GM19452 (cell line): Measurements from ENCODE around the gene FOSL2.
A peak's percentile ranks its signal among the peaks of the same experiment; 100 is the strongest.

Experiments
- ATAC-seq: cut with Tn5 transposase; IDR thresholded peaks from one replicate; pipeline ENCODE4 v1.9.1; 2021; ENCODE audit not compliant: unreplicated experiment

Gene FOSL2

DNA sequence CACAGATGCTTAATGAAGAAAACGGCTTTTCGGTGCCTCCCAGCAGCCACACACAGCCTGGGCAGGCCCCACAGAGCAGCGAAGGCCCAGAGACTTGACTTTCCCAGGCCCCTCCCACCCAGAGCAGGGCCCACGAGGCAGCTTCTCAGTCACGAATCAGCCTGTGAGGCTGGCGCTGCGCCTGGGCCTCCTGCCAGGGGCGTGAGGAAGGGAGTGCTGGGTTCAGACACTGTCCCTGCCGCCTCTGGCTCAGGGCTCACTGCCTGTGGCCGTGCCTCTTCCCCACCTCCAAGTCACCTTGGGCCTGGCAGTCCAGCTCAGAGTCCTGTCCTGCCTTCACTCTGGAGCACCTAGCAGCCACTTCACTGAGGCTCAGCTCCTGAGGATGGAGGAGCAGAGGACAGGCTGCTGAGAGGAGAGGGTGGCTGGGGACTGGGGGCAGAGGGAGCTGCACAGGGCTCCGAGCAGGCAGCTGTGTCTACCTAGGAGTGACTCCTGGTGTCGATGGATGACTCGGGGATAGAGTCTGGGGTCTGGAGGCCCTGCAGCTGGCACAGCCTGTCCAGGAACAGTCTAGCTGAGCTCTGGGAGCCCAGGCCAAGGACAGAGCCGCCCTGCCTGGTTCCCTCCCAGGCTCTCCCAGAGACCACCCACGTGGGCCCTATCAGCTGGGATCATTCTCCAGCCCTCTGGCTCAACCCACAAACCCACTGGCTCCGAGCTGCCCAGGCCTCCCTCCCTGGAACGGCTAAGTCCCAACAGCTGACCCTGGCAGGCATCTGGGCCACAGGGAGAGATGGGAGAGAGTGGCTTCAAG, 36.4 kb upstream of the FOSL2 start:
- no peak for ATAC-seq

DNA sequence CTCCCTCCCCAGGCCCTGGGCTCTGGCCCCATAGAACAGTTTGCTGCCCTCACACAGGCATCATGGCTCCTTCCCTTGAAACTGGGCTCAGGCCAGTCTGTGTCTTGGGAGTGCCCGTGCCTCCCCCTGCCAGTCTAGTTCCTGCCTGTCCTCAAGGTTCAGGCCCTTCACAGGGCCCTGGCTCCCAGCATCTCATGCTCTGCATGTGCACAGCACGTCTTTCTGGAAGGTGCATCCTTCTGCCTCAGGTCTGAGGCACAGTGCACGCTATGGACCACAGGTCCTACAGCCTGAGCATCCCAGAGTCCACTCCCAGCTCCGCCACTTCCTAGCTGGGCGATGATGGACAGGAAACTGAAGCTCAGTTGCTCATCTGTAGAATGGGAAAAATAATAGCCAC, 35.6 kb upstream of the FOSL2 start:
- no peak for ATAC-seq

DNA sequence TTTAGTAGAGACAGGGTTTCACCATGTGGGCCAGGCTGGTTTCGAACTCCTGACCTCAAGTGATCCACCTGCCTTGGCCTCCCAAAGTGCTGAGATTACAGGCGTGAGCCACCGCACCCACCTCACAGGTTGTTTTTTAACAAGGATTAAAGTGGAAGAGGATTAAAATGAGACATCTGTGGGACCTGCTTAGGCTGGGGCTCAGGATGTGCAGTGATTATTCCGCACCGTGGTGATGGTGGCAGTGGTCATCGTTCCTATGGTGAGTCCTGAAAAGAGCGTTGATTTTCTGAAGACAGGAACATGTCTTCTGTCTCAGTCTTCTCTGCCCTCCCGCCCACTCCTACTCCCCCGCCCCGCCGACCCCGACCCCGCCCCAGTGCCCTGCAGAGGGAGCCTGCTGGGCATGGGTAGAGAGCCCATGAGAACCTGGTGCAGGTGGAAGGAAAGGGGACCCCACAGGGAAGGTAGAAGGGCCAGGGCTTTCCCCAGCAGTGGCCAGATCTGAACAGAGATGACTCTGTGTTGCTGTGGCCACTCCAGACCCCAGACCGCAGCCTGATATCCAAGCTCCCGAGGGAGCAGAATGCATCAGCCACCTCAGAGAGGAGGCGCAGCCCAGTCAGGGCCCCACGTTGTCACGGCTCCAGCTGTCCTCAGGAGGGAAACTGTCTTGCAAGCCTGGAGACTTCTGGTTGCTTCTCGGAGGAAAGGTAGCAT, 34.5 kb upstream of the FOSL2 start:
- no peak for ATAC-seq

DNA sequence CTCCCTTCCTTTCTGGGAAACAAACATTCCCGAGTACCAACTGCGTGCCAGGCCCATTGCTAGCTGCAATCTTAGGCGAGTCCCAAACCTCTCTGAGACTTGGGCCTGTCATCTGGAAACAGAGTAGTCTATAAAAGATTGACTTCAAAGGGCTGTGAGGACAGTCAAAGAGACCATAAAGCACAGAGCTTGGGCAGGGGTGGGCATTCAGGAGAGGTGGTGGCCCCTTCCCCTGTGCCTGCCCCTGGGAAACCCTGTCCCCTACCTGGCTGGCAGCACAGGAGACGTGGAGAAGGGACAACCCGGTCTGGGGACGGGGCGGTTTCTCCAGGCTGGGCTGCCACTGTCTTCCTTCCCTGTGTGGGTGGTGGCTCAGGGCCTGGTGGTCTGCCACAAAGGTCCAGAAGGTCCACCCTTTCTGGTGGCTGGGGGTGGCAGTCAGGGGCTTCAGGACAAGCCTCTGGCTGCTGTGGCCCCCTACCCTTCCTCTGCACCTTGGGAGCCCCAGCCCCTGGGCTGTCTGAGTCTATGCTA, 33.9 kb upstream of the FOSL2 start:
- ATAC-seq, result no peak

DNA sequence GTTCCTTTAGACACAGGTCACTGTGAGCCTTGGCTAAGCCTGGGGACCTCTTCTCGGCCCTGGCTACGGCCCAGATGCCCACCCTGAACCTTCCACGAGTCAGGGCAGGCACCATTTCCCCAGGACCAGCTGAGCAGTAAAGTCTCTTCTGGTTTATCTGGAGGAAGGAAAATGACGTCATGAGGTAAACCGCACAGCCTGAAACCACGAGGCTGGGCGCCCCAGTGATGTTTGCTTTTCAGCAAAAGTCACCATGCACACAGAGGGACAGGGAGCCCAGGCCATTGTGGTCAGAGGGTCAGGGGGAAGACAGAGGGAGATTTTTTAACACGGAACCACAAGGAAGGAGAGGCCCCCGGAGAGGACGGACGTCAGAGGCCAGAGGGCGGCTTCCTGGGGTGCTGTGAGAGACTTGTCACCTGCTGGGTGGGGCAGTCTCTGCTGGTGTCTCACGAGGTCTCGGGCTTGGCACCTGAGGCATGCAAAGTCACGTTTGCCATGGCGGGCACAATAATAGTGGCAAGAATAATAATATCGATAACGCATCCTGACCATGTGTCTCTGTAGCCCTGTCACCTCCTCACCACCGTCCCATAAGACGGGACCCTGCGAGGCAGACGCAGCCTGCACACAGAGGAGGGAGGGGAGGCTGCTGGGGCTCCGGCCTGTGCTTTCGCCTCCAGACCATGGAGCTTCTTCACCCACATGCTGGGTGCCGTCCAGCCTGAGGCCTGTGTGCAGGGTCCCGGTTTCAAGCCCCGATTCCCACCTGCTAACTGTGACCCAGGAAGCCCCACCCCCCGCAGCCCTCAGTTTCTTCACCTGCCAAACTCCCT, 33.2 kb upstream of the FOSL2 start:
- ATAC-seq, result peak; percentile 76

DNA sequence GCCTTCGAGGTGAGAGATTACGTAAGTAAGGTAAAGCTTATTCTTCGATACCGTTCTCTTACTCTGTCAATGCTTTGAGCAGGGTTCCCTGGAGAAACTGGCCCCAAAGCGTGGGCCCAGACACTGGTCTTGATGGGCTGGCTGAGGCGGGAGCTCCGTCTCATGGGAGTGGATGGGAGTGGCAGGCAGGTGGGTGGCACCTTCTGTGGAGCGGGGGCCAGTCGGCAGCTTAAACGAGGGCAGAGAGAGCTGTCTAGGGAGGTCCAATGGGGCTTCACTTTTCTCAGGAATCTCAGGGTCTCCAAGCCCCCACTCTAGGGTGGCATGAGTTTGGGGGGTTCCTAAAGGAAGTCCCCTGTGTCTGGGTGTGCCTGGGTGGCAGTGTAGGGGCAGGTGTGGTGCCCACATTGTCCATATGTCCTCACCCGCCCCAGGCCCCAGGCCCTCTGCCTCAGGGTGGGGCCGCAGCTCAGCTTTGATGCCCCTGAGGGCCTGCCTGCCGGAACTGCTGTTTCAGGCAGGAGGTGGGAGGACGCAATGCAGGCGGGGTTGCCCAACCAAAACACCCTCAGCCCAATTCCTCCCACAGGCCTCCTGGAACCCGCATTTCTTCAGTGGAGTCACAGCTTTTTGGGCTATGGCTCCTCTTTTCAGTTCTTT, 32.5 kb upstream of the FOSL2 start:
- ATAC-seq, result no peak

DNA sequence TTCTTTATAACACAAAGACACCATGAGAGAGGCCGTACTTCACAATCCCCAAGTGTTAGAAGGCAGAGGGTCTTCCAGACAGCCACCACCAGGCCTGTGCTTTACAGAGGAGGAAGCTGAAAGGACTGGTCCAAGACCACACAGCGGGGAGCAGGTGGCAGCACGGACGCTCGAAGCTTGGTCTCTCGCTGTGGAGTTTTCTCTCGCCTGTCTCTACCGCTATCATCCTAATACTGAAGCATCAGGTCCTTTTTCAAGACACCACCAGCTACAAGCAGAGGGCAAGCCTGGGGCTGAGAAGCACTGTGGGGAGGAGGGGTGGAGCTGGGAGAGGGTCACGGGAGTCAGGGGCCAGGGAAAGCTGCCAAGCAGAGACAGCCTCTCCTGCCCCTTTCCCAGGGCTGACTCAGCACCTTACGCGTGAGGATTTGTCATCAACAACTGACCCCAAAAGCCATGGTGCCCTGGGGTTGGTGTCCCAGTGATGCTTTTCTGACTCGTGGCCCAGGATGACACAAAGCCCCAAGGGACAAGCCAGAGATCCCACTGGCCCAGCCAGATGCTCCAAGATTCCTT, 31.9 kb upstream of the FOSL2 start:
- ATAC-seq, result no peak

DNA sequence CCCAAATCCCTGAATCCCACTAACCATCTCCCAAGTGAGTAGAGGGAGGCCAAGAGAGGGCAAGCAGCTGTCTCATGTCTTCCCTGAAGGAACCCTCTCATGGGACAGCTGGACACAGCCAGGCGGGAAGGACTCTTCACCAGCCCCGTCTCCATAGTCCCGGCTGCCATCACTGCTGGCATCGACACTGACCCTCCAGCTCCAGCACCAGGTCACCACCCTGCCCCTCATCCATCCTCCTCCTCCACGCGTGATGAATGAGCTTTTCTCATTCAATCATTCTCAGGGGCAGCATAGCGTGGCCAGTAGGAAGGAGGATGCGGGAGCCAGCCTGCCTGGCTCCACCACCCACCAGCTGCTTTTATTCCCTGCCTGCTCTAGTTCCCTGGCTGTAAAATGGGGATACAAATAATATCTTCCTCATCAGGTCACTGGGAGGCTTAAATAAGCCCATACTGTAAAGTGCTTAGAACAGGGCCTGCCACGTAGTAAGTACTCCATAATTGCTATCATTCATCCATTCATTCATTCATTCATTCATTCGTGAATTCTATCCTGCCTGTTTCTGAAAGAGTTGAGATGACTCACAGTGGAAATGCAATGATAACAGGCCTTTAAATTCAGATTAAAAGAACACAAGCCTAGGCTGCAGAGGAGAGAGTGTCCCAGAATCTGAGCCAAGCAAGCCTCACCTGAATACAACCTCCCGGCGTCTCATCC, 30.5 kb upstream of the FOSL2 start:
- no peak for ATAC-seq

DNA sequence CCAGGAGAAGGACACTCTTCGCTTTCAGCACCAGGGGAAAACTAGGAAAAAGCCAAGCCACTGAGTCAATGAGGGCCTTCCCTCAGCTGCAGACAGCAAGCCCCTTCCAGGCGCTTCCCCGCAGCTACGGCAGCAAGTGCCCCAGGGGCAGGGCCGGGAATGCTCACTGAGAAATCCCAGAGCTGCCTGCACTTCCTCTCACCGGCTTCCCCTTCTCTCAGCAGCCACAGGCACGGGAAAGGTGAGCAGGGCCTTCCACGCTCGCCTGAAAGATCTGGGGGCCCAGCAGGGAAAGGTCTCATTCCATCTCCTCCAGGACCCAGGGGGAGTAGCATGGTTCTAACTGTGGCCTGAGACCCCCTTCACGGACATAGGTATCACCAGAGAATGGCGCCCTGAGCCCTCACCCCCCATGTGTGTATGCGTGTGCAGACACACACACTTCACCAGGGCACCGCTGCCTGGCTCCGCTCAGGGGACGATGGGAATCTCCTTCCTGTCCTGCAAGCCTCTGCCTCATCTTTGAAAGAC, 29.6 kb upstream of the FOSL2 start:
- ATAC-seq, result no peak

DNA sequence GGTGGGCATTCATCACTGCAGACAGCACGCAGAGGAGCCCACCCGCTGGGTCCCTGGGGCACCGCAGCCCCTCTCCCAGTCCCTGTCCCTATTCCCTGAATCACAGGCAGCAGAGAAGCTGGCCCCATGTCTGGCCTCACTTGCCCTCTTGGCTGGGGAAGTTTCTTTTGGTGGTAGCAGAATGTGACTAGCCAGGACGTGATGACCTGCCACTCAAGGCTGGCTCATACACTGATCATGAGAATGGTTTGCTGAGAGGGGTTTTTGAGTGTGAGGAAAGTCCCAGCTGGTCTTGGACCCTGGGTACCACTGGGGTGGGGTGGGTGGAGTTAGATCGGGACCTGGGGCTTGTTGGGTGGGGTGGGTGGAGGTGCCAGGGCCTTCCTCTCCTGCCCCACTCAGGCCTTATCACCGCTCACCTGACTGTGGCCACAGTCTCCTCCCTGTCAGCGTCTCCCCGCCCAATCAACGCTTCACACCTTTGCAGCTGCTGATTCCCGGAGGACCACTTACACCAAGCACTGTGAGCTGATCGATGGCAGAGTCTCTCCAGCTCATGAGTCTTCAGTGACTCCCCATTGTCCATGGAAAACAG, 28.9 kb upstream of the FOSL2 start:
- ATAC-seq, result no peak

DNA sequence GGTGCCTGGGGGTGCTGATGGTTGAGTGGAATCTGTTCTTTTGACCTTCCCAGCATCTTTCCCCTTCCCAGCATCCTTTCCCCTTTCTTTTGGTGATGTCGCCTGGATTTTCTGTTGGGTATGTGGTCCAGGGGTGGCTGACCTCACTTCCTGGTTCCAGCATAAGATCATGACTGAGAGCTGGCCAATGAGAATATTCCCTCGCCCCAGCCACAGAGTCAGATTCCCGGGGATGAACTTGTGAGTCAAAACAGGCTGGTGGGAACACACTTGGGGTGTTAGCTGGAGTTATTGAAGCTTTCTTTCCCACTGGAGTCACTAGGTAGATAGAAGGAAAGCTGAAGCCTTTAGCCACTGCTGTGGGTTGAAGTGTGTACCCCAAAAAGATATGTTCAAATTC, 28.0 kb upstream of the FOSL2 start:
- no peak for ATAC-seq

DNA sequence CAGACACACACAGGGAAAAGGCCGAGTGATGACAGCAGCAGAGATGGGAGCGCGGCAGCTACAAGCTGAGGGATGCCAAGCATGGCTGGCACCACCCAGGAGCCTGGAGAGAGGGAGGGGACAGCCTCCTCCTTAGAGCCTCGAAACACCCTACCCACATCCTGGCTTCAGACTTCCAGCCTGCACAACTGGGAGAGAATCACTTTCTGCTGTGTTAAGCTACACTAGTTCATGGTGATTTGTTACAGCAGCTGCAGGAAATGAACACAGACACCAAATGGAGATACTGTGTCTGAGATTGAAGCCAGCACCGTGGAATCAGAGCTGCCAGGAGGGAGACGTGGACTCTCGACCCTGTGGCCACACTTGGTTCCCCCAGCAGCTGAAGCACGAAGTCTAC, 27.5 kb upstream of the FOSL2 start:
- no peak for ATAC-seq

DNA sequence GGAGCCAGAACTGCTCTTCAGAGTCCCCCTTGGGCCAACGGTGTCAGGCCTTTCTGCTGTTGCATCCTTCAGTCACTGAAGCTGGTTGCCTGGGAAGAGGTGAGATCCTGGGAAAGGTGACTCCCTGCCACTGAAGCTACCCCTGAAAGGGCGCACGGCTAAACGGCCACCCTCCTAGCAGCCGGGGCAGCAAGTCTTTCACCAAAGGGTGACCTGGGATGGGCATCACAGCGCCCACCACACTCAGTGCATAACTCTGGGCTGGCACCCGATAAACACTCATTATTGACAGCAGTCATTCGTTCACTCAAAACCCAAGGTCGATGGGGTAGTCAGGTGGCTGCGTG, 26.5 kb upstream of the FOSL2 start:
- ATAC-seq, result no peak

DNA sequence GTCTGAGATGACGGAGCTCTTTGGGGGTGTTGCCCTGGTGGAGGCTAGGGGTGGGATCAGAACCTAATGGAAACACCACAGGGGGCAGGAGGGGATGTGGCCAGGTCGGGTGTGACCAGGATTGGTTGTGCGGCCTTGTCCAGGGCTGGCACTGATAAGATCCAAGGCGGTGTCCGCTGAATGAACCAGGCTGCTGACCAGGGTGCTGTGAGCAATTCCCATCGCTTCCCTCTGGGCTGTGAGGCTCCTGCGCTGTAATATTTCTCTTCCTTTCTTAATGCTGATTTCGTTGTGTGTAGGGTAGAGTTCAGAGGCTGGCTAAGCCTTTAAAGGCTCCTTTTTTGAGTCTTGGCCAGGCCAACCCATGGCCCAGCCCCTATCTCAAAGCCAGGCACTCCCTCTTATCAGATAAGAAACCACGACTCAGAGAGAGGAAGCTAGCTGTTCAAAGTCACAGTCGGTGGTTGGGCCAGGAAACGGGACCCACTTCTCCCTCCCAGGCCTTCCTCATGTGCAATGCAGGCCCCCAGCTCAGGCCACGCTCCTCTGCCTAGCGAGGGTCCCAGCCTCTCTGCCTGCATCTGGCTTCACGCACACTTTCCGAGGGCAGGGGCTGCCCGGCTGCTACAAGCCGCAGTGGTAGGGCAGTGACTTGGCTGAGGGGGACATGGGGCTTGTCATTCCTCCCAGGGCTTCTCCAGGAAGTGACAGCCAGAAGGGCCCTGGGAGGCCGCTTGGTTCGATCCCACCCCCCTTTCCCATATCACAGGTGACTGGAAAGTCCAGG, 26.0 kb upstream of the FOSL2 start:
- no peak for ATAC-seq

DNA sequence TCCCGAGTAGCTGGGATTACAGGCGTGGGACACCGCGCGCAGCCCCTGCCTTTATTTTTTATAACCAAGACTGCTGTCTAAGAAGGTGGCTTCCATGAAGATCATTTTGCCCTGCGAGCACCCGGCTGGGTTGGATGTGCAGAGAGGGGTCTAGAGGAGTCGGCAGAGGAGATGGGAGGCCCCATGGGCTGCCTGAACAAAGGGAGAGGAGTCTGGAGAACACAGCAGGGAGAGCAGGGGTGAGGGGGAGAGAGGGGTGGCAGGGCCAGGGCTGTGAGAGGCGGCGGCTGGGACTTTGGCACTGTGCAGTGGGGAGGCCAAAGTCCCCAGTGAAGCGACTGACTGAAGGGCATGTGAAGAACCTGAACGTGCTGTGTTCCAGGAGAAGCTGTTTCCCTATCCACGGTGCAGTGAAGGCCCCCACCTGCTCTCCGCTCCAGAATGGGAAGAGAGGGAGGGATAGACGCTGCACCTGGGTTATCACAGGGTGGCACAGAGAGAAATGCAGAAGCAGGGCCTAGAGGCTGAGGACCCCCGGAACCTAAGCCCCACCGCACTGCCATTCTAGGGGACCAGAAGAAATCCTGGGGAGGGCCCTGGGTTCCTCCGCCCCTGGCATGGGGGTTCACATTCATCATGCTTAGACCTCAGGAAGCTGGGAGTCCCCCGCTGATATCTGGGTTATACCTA, 24.8 kb upstream of the FOSL2 start:
- ATAC-seq, result no peak

DNA sequence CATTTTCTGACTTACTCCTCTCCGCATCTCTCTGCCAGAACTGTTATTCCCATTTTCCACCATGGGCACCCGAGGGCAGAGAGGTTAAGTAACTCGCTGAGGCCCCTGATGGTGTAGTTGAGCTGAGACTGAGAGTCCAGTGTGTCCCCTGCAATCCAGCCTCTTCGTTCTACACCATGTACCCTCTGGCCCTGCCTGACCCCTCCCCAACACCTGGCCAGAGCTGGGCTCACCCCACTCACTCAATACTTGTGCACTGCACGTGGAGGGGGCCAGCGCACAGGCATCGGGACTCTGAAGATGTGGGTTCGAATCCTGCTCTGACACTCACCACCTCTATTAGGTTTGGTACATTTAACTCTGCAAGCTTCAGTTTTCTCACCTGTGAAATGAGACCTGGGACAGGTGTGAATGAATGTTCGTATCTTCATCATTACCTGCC, 24.3 kb upstream of the FOSL2 start:
- ATAC-seq, result no peak

DNA sequence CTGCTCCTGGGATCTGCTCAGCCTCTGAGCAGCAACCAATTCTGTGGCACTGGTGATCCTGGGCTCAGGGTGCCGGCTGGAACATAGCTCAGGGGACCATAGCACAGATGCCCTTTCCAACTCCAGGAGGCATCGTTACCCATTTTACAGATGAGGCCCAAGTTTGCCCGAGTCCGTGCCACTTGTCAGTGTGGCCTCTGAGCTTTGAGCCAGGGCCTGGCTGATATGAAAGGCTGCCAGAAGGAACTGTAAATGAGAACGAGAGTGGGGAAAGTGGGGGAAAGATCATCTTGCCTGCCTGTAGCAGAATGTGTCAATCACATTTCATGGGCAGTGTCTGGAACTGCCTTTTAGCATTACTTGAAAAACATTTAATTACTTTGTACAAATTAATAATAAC, 23.3 kb upstream of the FOSL2 start:
- no peak for ATAC-seq

DNA sequence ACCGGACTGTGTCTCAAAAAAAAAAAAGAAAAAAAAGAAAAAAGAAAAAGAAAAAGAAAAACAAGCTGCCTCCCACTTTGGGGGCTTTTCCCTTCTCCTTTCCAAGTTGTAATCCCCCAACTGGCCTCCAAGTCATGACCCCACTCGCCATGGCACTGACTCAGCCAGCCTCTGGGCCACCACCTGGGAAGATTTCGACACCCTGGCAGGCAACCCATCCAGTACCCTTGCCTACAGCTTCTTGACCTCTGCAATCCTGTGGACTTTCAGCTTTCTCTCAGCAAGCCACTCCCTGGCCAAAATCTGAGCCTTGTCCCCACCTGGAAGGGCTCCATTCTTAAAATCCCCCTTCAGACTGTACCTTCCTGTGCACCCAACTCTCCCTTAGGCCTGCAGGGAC, 22.3 kb upstream of the FOSL2 start:
- ATAC-seq, result no peak
